Gastrocnemius medialis (tissue), 4 donors: ENCODE measurements around the gene RNF40. TPM values are rescaled to one million over a fixed set of nuclear protein-coding genes. Genes with fewer than 3 reads are reported as not detected.

ENCODE experiments used
- ATAC-seq, 2 donors: fragments of 150-250 bp; one replicate each; pipeline ENCODE4 v1.9.1; 2016
- DNase-seq, 2 donors: peaks; one replicate each; pipeline ENCODE4 v3.0.0-alpha.2; 2019
- H3K27ac ChIP-seq, 4 donors: fragments of 200-600 bp; sonication (generic); 1 replicate in 1 of 4; 2 replicates in 3 of 4; pipeline ENCODE4 v1.5.1; 2016 to 2018; ENCODE audit warnings: mild to moderate bottlenecking in 2 of 4, moderate library complexity in 1 of 4
- H3K27me3 ChIP-seq, 3 donors: fragments of 200-600 bp; sonication (generic) in 2 of 3; 1 replicate in 1 of 3; 2 replicates in 2 of 3; pipeline versions ENCODE4 v1.5.1 to v1.6.0; 2016 to 2019; ENCODE audit warnings: mild to moderate bottlenecking in 1 of 3, moderate library complexity in 1 of 3
- H3K36me3 ChIP-seq, 2 donors: fragments of 200-600 bp; sonication (generic) in 1 of 2; one replicate each; pipeline ENCODE4 v1.5.1; 2017 to 2018
- H3K4me1 ChIP-seq, 2 donors: fragments of 200-600 bp; sonication (generic) in 1 of 2; one replicate each; pipeline ENCODE4 v1.5.1; 2016 to 2017; ENCODE audit warnings: mild to moderate bottlenecking in 2 of 2
- H3K4me3 ChIP-seq, 4 donors: fragments of 200-600 bp; sonication (generic) in 3 of 4; 1 replicate in 1 of 4; 2 replicates in 3 of 4; pipeline ENCODE4 v1.5.1; 2016 to 2019; ENCODE audit warnings: mild to moderate bottlenecking in 2 of 4
- H3K9me3 ChIP-seq, 3 donors: fragments of 200-600 bp; sonication (generic) in 2 of 3; 1 replicate in 1 of 3; 2 replicates in 2 of 3; pipeline ENCODE4 v1.5.1; 2016 to 2019
- CTCF ChIP-seq, 5 experiments: fragments of 450-650 bp in 3 of 5; fragments of 200-600 bp in 2 of 5; sonication (generic) in 2 of 5; IDR thresholded peaks in 4 of 5; conservative IDR thresholded peaks in 1 of 5; 1 replicate in 4 of 5; 2 replicates in 1 of 5; pipeline ENCODE4 v1.5.1; 2016 to 2019; ENCODE audit warnings: antibody characterized with exemption in 5 of 5, mild to moderate bottlenecking in 3 of 5, moderate library complexity in 3 of 5
- POLR2A ChIP-seq, 2 donors: fragments of 450-650 bp; IDR thresholded peaks; one replicate each; pipeline ENCODE4 v1.6.1; 2017; ENCODE audit warnings: antibody characterized with exemption in 2 of 2, mild to moderate bottlenecking in 2 of 2, moderate library complexity in 2 of 2
- in situ Hi-C, 4 donors: fragments of 200-750 bp; cut with MboI; loops; one replicate each; pipeline versions ENCODE4 v1.15.0 to v1.8.0; 2017; ENCODE audit warnings: low sequenced_read_pairs in 4 of 4
- intact Hi-C: fragments of 100-400 bp; cut with DNase I; formaldehyde crosslinking; loops from one replicate; pipeline ENCODE4 v1.15.1; 2023; ENCODE audit warnings: low total_unique reads
- total RNA-seq, 4 donors: library from RNA; depleted of rRNA; stranded (reverse); fragments of >200 nt; gene quantifications; one replicate each; pipeline versions ENCODE4 v1.1.0 to v1.2.3, GENCODE V29; 2016

RNF40 gene
- total RNA-seq, 4 donors from 2014 or later, result 42.8 to 90.0 (median 57.0) TPM

- DNase-seq, result no peak
- no peaks in the 10 kb centered on the region for H3K4me1 ChIP-seq
- H3K36me3 ChIP-seq, result peaks cover 0 to 76% of the 10 kb centered on the region in 2 donors
- no peaks in the 10 kb centered on the region for H3K27me3 ChIP-seq
- peak in 1 of 2 donors; percentile 11 for ATAC-seq
- TF ChIP-seq POLR2A (IDR thresholded peaks at IDR 0.05) (no peak), CTCF (IDR thresholded peaks at IDR 0.05 in 4 of 5, conservative IDR thresholded peaks at IDR 0.05 in 1 of 5) (no peak)
- in situ Hi-C loops (no loop called here), intact Hi-C loops (no loop called here)
- H3K9me3 ChIP-seq, result no peaks in the 10 kb centered on the region
- peak overlapping the region in 1 of 4 donors; percentile 11 for H3K27ac ChIP-seq
- H3K4me3 ChIP-seq, result no peak overlapping the region
Measured at GRCh38 chr16:30724641-30725417, 37.3 kb upstream of the RNF40 start.

- no peak for TF ChIP-seq CTCF (IDR thresholded peaks at IDR 0.05 in 4 of 5, conservative IDR thresholded peaks at IDR 0.05 in 1 of 5)
- no peak for TF ChIP-seq POLR2A (IDR thresholded peaks at IDR 0.05)
- Histone ChIP-seq H3K4me1 (no peaks in the 10 kb centered on the region), H3K36me3 (peaks cover 0 to 76% of the 10 kb centered on the region in 2 donors), H3K27ac (peak overlapping the region in 1 of 4 donors; percentile 7), H3K9me3 (no peaks in the 10 kb centered on the region), H3K4me3 (no peak overlapping the region), H3K27me3 (no peaks in the 10 kb centered on the region)
- intact Hi-C loops, result no loop called here
- in situ Hi-C loops, result no loop called here
- ATAC-seq (no peak), DNase-seq (no peak)
Measured at GRCh38 chr16:30725418-30725792, 36.7 kb upstream of the RNF40 start.

- no peak for DNase-seq
- in situ Hi-C loops, result no loop called here
- no peaks in the 10 kb centered on the region for H3K27me3 ChIP-seq
- no peaks in the 10 kb centered on the region for H3K4me1 ChIP-seq
- no peaks in the 10 kb centered on the region for H3K9me3 ChIP-seq
- intact Hi-C loops, result no loop called here
- peak overlapping the region in 1 of 4 donors; percentile 20 for H3K27ac ChIP-seq
- TF ChIP-seq POLR2A (IDR thresholded peaks at IDR 0.05) (no peak), CTCF (IDR thresholded peaks at IDR 0.05 in 4 of 5, conservative IDR thresholded peaks at IDR 0.05 in 1 of 5) (no peak)
- ATAC-seq, result no peak
- H3K36me3 ChIP-seq, result peaks cover 2 to 76% of the 10 kb centered on the region in 2 donors
- H3K4me3 ChIP-seq, result no peak overlapping the region
Measured at GRCh38 chr16:30728321-30728720, 33.8 kb upstream of the RNF40 start.

- peak overlapping the region in 1 of 4 donors; percentile 20 for H3K27ac ChIP-seq
- intact Hi-C loops, result no loop called here
- H3K9me3 ChIP-seq, result no peaks in the 10 kb centered on the region
- no peaks in the 10 kb centered on the region for H3K27me3 ChIP-seq
- H3K4me1 ChIP-seq, result no peaks in the 10 kb centered on the region
- H3K4me3 ChIP-seq, result no peak overlapping the region
- TF ChIP-seq POLR2A (IDR thresholded peaks at IDR 0.05) (no peak), CTCF (IDR thresholded peaks at IDR 0.05 in 4 of 5, conservative IDR thresholded peaks at IDR 0.05 in 1 of 5) (no peak)
- in situ Hi-C loops, result no loop called here
- no peak for ATAC-seq
- H3K36me3 ChIP-seq, result peaks cover 2 to 76% of the 10 kb centered on the region in 2 donors
- DNase-seq, result no peak
Measured at GRCh38 chr16:30728899-30729672, 33.0 kb upstream of the RNF40 start.
